PC-3 (cell line): ENCODE results near the gene TP63. TPM values are rescaled to one million over a fixed set of nuclear protein-coding genes. Genes with fewer than 3 reads are reported as not detected.

Experiments
- ATAC-seq: fragments of 200-7000 bp; cut with Tn5 transposase; 2 replicates; pipeline ENCODE4 v1.9.1; 2020; ENCODE audit warnings: mild to moderate bottlenecking, moderate library complexity
- BruUV-seq: library from RNA; stranded (reverse); fragments of 400-500 nt; replicated peaks from 2 replicates; lab custom pipeline; 2021; lab: Mats Ljungman, UMichigan
- CTCF ChIA-PET: fragments of 300-600 bp; sonication (Branson Sonifier 250); formaldehyde crosslinking; loops from one replicate; lab custom pipeline; 2022; ENCODE audit warnings: antibody characterized with exemption; lab: Charles Lee
- POLR2A ChIA-PET: fragments of 300-600 bp; sonication (Branson Sonifier 250); formaldehyde crosslinking; loops from one replicate; lab custom pipeline; 2022; ENCODE audit warnings: antibody characterized with exemption; ENCODE audit not compliant: unreplicated experiment; lab: Charles Lee
- DNase-seq: peaks from one replicate; pipeline ENCODE4 v3.0.0-alpha.2; 2015
- H2AFZ ChIP-seq: fragments of 300-600 bp; sonication (generic); 2 replicates; pipeline ENCODE4 v1.6.0; 2016; ENCODE audit warnings: antibody characterized with exemption, low read length
- H3F3A ChIP-seq: fragments of 300-600 bp; sonication (generic); one replicate; pipeline ENCODE4 v1.6.0; 2017; ENCODE audit warnings: antibody characterized with exemption, low read length, control low read depth, mild to moderate bottlenecking; ENCODE audit not compliant: unreplicated experiment
- H3K27ac ChIP-seq: fragments of 300-600 bp; sonication (generic); 2 replicates; pipeline ENCODE4 v1.5.1; 2016; ENCODE audit warnings: mild to moderate bottlenecking, low read length
- H3K27me3 ChIP-seq: fragments of 300-600 bp; sonication (generic); 2 replicates; pipeline ENCODE4 v1.6.1; 2016; ENCODE audit warnings: low read length, mixed read lengths
- H3K36me3 ChIP-seq: fragments of 300-600 bp; sonication (generic); 2 replicates; pipeline ENCODE4 v1.6.1; 2016; ENCODE audit warnings: low read depth, mixed run types, low read length, mixed read lengths
- H3K4me1 ChIP-seq: fragments of 300-600 bp; sonication (generic); 2 replicates; pipeline ENCODE4 v1.5.1; 2016; ENCODE audit warnings: low read length; ENCODE audit not compliant: insufficient read depth
- H3K4me2 ChIP-seq: fragments of 300-600 bp; sonication (generic); 2 replicates; pipeline ENCODE4 v1.6.0; 2016; ENCODE audit warnings: low read length
- H3K4me3 ChIP-seq: fragments of 300-600 bp; sonication (generic); 2 replicates; pipeline ENCODE4 v1.5.1; 2016; ENCODE audit warnings: mild to moderate bottlenecking, low read length, mixed read lengths
- H3K79me2 ChIP-seq: fragments of 300-600 bp; sonication (generic); 2 replicates; pipeline ENCODE4 v1.6.1; 2017; ENCODE audit warnings: low read length, mixed read lengths
- H3K9ac ChIP-seq: fragments of 300-600 bp; sonication (generic); 2 replicates; pipeline ENCODE4 v1.6.0; 2016; ENCODE audit warnings: mild to moderate bottlenecking, low read length
- H3K9me2 ChIP-seq: fragments of 300-600 bp; sonication (generic); replicated peaks from 2 replicates; pipeline ENCODE4 v1.6.1; 2016; ENCODE audit warnings: mixed run types, low read length, mixed read lengths
- H3K9me3 ChIP-seq: fragments of 300-600 bp; sonication (generic); 2 replicates; pipeline ENCODE4 v1.6.1; 2016; ENCODE audit warnings: low read length, mixed read lengths
- H4K20me1 ChIP-seq: fragments of 300-600 bp; sonication (generic); 2 replicates; pipeline ENCODE4 v1.6.1; 2016; ENCODE audit warnings: low read length, mixed read lengths
- EZH2 ChIP-seq: fragments of 300-600 bp; sonication (generic); IDR thresholded peaks from one replicate; pipeline ENCODE4 v1.6.1; 2017; ENCODE audit warnings: antibody characterized with exemption, mild to moderate bottlenecking, low read length; ENCODE audit not compliant: unreplicated experiment
- EZH2phosphoT487 ChIP-seq: fragments of 300-600 bp; sonication (generic); IDR thresholded peaks from 2 replicates; pipeline ENCODE4 v1.6.1; 2018; ENCODE audit warnings: mild to moderate bottlenecking, antibody characterized with exemption, low read length, borderline replicate concordance
- intact Hi-C: fragments of 100-400 bp; cut with micrococcal nuclease; formaldehyde crosslinking; loops from 2 replicates; pipeline ENCODE4 v1.9.0; 2023
- total RNA-seq: library from RNA; depleted of rRNA; stranded (reverse); fragments of >200 nt; gene quantifications from 2 replicates; pipeline ENCODE4 v1.2.3, GENCODE V29; 2014
- TF ChIP-seq, protein P1 (sequence below): fragments of 300-600 bp; sonication (generic); conservative IDR thresholded peaks from 2 replicates; pipeline ENCODE4 v1.5.1; 2017; ENCODE audit warnings: antibody characterized with exemption, low read depth, mild to moderate bottlenecking, low read length

The TP63 gene
- total RNA-seq, 1 experiment from 2014 or later = 0.29 TPM

DNA sequence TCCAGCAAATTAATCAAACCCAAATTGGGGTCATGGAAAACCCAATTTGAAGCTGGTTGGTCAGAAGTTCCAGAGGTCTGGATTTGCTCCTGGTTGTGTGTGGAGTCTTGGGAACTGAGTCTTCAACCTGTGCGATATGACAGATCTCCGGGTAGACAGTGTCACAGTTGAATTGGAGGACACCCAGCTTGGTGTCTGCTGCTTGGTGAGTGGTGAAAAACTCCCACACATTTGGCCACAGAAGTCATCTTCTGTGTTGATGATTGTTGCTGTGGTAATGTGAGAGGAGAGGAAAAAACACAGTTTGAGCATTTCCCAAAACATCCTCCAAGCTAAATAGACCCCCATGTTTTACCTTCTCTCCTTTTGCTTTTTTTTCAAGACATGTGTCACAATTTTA, 218.1 kb downstream of the TP63 start:
- ChIA-PET POLR2A (no interaction called here), CTCF (no interaction called here)
- ATAC-seq (no peak), DNase-seq (no peak)
- no peaks in the 10 kb centered on the region for H3K9me2 ChIP-seq
- H3K9ac ChIP-seq = no peak overlapping the region
- H3K27me3 ChIP-seq = no peaks in the 10 kb centered on the region
- no peak for TF ChIP-seq EZH2phosphoT487
- no peak for TF ChIP-seq EZH2
- TF ChIP-seq, protein P1, sequence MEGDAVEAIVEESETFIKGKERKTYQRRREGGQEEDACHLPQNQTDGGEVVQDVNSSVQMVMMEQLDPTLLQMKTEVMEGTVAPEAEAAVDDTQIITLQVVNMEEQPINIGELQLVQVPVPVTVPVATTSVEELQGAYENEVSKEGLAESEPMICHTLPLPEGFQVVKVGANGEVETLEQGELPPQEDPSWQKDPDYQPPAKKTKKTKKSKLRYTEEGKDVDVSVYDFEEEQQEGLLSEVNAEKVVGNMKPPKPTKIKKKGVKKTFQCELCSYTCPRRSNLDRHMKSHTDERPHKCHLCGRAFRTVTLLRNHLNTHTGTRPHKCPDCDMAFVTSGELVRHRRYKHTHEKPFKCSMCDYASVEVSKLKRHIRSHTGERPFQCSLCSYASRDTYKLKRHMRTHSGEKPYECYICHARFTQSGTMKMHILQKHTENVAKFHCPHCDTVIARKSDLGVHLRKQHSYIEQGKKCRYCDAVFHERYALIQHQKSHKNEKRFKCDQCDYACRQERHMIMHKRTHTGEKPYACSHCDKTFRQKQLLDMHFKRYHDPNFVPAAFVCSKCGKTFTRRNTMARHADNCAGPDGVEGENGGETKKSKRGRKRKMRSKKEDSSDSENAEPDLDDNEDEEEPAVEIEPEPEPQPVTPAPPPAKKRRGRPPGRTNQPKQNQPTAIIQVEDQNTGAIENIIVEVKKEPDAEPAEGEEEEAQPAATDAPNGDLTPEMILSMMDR = no peak
- H3K4me3 ChIP-seq = no peak overlapping the region
- H4K20me1 ChIP-seq = no peaks in the 10 kb centered on the region
- no peak overlapping the region for H2AFZ ChIP-seq
- BruUV-seq = no TSS peak
- no peak overlapping the region for H3K4me2 ChIP-seq
- no peaks in the 10 kb centered on the region for H3K79me2 ChIP-seq
- H3K36me3 ChIP-seq = no peaks in the 10 kb centered on the region
- intact Hi-C loops = no loop called here
- no peaks in the 10 kb centered on the region for H3K9me3 ChIP-seq
- H3F3A ChIP-seq = no peaks in the 10 kb centered on the region
- no peak overlapping the region for H3K27ac ChIP-seq
- no peaks in the 10 kb centered on the region for H3K4me1 ChIP-seq

GRCh38 chr3:189851682-189852081, 220.5 kb downstream of the TP63 start:
- intact Hi-C loops = no loop called here
- no peak overlapping the region for H3K27ac ChIP-seq
- H3K9me3 ChIP-seq = no peaks in the 10 kb centered on the region
- no peaks in the 10 kb centered on the region for H3F3A ChIP-seq
- DNase-seq = no peak
- CTCF ChIA-PET = no interaction called here
- H3K27me3 ChIP-seq = no peaks in the 10 kb centered on the region
- POLR2A ChIA-PET = no interaction called here
- ATAC-seq = no peak
- TF ChIP-seq EZH2 (no peak), EZH2phosphoT487 (no peak)
- TF ChIP-seq, protein P1 = no peak
- H3K9ac ChIP-seq = no peak overlapping the region
- BruUV-seq = no TSS peak
- H2AFZ ChIP-seq = no peak overlapping the region
- H3K9me2 ChIP-seq = no peaks in the 10 kb centered on the region
- no peak overlapping the region for H3K4me2 ChIP-seq
- H3K79me2 ChIP-seq = no peaks in the 10 kb centered on the region
- no peaks in the 10 kb centered on the region for H3K36me3 ChIP-seq
- H3K4me3 ChIP-seq = no peak overlapping the region
- no peaks in the 10 kb centered on the region for H4K20me1 ChIP-seq
- H3K4me1 ChIP-seq = no peaks in the 10 kb centered on the region

DNA sequence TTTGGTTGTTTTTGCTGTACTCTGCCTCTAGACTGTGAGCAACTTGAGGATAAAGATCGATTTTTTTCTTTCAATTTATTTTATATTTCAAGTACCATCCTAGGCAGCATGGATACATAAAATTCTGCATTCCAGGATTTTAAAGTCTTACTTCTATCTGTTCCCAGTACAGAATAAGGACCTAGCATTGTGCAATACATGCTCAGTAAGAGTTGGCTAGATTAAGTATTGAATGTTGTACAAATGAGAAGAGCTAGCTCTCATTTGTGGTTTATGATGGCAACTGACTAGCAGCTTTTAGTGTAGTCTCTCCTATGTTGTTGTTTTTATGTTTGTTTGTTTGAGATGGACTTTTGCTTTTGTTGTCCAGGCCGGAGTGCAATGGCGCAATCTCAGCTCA, 222.7 kb downstream of the TP63 start:
- Histone ChIP-seq H3K4me1 (no peaks in the 10 kb centered on the region), H3K9me2 (no peaks in the 10 kb centered on the region), H3K9ac (no peak overlapping the region), H3K79me2 (no peaks in the 10 kb centered on the region), H3K9me3 (no peaks in the 10 kb centered on the region), H3F3A (no peaks in the 10 kb centered on the region), H2AFZ (no peak overlapping the region), H3K4me3 (no peak overlapping the region), H3K4me2 (no peak overlapping the region), H3K27ac (no peak overlapping the region), H3K36me3 (no peaks in the 10 kb centered on the region), H4K20me1 (no peaks in the 10 kb centered on the region), H3K27me3 (no peaks in the 10 kb centered on the region)
- POLR2A ChIA-PET = interaction anchor here (0.7 kb wide), 1 partner anchor 97 kb away, joined by 4 read pairs; no protein-coding TSS in a partner anchor
- no peak for ATAC-seq
- CTCF ChIA-PET = no interaction called here
- no TSS peak for BruUV-seq
- intact Hi-C loops = no loop called here
- TF ChIP-seq, protein P1 = no peak
- no peak for TF ChIP-seq EZH2
- no peak for DNase-seq
